Thyroid gland (tissue), 4 donors: ENCODE data around the gene CKMT1B.
"Not testable (repeated sequence)": the region's sequence is repeated elsewhere in the genome, so short reads cannot be mapped to it uniquely, and the experiment has no call there.

ENCODE experiments used
- POLR2A ChIP-seq, 2 donors: fragments of 450-650 bp; IDR thresholded peaks; one replicate each; pipeline ENCODE4 v1.6.1; 2017; ENCODE audit warnings: antibody characterized with exemption in 2 of 2, mild to moderate bottlenecking in 2 of 2, moderate library complexity in 1 of 2
- TF ChIP-seq, protein P1 (sequence below), 6 experiments: fragments of 200-600 bp in 3 of 6; fragments of 450-650 bp in 3 of 6; sonication (generic) in 3 of 6; IDR thresholded peaks; one replicate each; pipeline ENCODE4 v1.5.1; 2016 to 2019; ENCODE audit warnings: antibody characterized with exemption in 6 of 6, mild to moderate bottlenecking in 2 of 6, inconsistent platforms in 1 of 6, moderate library complexity in 1 of 6

DNA sequence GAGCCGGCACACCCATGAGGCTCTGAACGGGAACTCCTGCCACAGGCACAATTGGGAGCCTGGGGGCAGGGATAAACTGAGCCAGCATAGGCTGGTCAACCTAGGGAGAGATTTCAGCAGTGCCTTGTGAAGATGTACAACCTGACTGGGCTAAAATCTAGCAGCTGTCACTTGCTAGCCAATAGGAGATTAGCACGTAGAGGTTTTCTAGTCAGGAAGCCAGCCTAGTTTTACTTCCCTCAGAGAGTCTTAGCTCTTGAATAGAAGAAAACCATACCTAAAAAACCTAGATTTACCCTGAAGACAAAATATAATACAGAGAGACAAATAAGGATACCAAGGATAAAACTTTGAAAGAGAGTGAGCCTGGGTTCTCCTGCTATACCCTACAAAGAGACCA, 31.1 kb upstream of the CKMT1B start:
- TF ChIP-seq, protein P1, sequence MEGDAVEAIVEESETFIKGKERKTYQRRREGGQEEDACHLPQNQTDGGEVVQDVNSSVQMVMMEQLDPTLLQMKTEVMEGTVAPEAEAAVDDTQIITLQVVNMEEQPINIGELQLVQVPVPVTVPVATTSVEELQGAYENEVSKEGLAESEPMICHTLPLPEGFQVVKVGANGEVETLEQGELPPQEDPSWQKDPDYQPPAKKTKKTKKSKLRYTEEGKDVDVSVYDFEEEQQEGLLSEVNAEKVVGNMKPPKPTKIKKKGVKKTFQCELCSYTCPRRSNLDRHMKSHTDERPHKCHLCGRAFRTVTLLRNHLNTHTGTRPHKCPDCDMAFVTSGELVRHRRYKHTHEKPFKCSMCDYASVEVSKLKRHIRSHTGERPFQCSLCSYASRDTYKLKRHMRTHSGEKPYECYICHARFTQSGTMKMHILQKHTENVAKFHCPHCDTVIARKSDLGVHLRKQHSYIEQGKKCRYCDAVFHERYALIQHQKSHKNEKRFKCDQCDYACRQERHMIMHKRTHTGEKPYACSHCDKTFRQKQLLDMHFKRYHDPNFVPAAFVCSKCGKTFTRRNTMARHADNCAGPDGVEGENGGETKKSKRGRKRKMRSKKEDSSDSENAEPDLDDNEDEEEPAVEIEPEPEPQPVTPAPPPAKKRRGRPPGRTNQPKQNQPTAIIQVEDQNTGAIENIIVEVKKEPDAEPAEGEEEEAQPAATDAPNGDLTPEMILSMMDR (IDR thresholded peaks at IDR 0.05) = not testable (repeated sequence)
- TF ChIP-seq POLR2A (IDR thresholded peaks at IDR 0.05) = not testable (repeated sequence)
